Measurements from ENCODE around the gene CDK14.

Gene CDK14

DNA sequence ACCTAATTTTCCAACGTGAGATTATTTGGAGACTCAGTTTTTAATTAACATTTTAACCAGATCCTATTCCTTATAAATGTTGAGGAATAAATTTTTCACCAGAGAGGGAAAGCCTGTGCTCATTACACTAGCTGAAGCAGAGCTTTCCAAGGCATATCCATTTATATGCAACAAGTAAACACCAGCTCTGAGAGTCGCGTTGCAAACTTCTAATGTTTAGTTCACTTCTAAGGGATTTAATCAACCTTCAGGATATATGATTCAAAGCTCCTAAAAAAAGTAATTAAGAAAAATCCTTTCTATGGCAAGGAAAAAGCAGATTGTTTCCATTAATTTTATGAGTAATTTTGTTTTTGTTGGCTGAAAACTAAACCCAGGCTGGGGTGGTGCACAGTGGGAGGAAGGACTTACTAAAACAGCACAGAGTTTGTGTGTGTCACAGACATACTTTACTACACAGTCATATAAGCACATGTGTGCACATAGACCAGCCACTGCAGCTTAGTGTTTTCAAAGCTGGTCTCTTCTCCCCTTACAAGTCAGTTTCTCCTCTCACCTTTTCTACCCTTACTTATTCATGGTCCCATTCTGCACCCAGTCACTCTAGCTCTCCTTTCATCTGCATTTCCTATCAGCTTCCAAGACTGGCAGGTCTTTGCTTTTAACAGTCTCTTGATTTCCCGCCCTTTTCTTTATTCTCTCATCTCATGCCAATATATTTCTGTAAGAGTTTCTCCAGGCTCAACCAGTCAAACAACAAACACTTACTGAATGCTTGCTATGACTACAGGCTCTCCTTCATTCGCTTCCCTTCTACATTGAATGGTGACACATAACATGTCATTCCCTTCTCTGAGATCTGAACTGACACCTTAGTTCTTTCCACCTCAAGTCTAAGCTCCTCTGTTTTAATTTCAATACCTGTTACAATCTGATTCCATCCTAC lies 587.0 kb downstream of the CDK14 start:
- DNase-seq, result no peak

DNA sequence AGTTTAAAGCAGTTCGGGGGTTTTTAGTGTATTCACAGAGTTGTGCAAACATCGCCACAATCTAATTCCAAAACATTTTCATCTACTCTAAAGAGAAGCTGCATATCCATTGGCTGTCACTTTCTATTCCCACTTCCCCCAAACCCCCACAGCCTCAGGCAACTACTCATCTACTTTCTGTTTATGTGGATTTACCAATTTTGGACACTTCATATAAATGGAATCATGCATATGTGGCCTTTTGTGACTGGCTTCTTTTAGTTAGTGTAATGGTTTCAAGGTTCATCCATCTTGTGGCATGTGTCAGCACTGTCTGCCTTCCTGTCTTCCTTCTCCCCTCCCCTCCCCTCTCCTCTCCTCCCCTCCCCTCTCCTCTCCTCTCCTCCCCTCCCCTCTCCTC lies 589.6 kb downstream of the CDK14 start:
- no peak for DNase-seq

DNA sequence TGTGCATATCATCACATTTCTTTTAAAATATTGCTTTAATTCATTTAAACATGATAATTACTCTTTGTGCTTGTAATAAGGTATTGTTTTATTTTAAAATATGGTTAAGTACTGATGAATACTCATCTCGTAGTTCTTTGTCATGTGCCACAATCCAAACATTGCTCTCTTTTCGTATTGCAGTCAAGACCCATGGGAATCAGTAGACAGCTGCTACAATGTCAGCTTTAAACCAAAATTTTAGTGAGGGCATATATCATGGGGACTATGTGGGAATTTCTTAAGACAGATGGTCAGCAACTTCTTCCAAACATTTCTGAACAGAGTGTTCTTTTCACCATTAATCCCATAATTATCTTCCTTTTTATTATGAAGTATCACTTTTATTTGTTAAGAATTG lies 590.9 kb downstream of the CDK14 start:
- no peak for DNase-seq

DNA sequence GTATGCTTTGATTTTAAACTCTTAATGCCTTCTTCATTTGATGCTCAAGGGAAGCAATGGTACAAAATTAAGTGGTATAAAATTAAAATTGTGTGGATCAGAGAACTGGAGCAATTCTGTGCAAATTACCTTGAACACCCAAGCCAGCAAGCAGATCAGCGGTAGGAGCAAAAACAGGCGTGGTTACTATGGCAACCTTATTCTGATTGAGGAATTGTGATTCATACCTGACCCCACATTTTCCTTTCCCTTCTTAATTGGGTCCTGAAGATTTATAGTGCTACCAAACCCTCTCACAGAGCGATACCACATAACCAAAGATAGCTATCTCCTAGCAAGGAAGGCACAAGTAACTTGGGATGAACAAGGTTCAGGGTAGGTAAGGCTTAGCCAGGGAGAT lies 595.6 kb downstream of the CDK14 start:
- DNase-seq, result no peak

DNA sequence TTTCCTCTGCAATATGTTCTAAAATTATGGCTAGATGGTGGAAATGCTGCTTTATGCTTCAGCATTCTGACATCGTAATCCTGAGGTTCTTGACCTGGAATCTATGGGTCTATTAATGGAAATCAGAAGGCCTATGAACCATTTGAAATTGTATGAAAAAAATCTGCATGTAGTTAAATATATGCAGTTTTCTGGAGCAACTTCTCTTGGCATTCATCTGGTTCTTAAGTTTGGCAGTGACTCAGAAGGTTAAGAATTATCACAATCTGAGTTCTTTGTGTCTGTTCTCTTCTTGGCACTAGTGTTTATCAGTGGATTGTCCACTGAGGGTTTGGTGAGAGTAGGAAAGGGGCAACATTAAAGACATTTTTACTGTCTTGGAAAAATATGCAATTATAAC lies 597.0 kb downstream of the CDK14 start:
- no peak for DNase-seq

DNA sequence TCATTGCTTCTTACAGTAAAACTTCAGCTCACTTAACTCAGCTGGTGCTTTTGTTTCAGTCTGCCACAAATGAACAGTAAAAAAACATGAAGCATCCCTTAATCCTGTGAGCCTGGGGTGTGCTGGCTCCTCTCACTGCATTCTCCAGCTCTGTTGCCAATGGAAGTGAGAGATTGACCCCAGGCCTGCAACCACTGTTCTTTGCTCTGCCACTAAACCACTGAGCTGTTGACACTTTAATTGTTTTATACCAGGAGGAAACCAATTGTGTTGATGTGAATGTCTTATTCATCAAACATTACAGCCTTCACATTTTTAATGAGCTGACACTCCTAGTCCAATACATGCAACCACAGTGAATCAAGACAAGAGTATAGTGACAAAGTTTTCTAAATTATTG lies 598.7 kb downstream of the CDK14 start:
- DNase-seq, result no peak

DNA sequence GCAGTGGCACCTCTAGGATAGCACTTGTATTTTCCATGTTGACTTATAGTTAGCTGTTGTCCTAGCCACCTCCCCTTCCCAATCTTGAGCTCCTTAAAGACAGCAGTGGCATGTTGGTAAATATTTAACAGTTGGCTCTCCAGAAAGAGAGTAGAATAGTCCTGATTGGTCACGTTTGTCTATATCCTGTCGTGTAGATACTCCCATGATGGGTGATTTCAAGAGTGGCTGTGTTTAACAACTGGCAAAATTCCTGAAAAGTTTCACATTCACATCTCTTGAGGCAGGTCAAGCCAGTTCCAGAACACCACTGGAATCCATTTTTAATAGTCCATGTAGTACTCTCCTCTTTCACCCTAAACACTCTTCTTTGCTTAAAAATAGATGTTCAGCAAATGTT lies 599.9 kb downstream of the CDK14 start:
- no peak for DNase-seq

DNA sequence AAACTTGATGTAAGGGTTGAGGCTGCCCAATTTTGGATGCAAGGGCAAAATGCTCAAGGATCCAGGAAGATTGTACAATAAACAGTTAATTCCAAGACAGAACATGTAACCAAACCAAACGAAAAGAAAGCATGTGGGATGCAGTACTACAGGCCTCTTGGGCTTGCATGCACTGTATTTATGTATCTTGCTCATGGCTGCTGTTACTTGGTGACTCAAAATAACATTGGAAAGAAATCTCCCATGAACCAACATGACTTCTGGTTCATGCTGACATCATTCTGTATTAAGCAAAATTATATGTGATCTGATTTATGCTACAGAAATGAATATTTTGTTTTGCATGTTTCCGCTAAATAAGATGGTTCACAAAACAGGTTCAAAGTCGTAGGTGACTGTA lies 602.2 kb downstream of the CDK14 start:
- DNase-seq, result no peak

DNA sequence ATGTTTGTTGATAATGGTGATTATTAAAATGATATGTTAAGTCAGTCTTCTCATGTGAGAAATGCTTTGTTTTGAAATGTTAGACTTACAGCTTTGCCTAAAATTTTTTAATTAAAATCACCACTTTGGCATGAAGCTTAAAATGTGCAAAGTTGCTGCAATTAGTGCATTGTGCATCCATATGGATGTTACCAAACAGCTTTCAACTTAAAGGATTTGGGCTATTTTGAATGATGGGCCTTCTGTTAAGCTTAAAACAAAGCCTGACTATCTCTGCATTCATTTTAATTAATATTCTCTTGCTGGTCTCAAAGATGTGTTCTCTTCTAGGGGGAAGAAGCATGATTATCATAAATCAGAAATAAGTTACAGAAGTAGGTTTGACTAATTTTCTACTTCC lies 603.5 kb downstream of the CDK14 start:
- DNase-seq, result no peak

DNA sequence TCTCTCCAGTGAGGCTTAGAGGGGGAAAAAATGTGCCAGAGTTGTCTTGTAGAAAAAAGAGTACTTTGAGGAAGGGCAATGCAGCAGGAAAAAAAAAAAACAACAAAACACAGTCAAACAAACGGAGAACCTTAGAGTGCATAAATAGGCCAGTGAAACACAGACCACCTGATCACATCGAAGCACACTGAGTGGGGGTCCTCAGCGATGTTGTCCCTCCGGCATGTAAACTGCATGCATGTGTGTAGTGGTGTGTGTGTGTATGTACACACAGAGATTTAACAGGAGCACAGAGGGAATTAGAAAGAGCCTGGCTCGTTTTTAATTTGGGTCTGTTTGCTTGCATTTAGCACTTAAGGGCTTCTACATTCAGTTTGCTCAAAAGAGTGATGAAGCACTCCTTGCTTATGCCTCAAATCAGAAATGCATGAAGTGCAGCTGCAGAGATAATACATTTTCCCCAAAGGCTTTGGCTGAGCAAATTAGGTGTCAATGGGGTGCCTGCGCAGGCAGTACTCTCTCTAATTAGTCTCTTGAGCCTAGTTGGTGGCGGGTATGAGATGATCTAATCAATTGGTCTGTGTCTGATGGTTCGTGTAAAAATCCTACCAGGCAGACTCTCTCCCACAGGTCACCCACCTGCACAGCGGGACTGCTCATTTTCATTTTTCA lies 605.5 kb downstream of the CDK14 start:
- DNase-seq, result no peak

DNA sequence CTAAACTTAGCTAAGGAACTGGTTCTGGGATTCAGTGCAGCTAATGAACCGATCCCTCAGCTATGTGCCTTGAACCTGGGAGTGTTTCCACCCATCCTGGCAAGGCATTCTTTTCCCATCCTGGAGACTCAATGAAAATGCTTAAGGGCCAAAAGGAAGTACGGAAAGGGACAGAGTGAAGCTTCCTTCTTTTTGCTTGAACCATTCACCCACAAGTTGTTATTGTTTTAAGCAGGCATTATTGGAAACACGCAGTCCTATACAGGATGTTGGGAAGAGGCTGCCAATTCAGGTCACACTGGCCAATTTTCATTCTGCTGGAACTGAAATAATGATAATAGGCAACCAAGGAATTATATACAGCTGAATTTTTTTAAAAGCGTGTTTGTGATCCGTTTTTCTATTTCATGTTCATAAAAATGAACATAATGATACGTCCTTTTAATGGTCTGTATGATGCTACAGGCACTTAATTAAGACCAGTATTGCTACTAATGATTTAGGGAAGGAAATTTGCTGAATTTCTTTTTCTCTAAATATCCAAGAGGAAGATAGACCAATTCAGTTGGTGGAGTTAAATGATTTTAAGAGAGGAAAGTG lies 610.3 kb downstream of the CDK14 start:
- no peak for DNase-seq

DNA sequence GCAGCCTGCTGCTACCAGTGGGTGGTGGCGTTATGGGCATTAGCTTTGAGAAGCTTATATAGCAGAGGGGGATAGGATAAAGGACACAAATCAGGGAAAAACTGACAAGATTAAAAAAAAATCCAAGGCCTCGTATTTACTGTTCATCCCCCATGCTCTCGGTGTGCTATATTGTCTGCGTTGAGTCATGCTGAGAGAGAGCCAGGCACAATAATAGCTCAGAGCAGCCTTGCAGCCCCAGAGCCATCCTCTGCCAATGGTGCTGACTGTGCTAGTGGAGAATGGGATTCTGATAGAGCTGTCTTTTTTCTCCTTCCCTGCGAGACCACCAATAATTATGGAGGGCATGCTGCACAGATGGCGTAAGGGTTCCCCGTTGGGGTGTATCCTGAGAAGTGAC lies 616.5 kb downstream of the CDK14 start:
- DNase-seq, result no peak

DNA sequence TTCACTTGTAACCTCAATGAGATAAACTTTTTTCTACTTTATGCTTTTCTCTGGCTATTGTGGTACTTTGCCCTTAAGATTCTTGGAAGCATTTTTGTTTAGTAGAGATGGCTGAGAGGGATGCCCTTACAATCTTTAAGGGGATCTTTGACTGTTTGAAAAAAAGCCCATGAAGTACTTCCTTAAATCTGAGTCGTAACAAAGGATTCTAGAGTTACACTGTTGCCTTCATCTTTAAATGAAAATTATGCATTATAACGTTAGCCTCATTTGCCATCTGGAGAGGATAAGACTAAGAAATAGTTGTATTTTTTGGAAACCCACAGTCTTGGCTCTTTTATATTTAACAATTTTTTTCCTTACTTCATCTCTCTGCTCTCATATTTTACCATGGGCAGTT lies 630.3 kb downstream of the CDK14 start:
- DNase-seq, result no peak

DNA sequence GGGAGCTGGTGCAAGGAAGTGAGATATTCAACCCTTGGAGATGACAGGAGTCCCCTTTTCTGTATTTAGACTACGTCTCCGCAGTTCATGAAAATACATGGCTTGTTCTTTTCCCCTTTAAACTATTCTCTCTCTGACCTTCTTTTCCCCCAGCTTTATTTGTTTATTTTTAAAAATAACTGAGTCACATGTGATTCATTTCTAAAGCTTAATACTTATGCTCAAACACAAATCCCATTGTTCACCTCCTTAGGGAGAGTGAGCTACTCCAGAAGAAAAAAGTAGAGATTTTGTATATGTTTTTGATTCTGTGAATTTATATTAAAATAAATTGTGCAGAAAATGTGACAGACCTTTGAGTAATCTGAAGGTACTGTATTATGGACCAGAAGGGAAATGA lies 632.2 kb downstream of the CDK14 start:
- DNase-seq, result no peak

DNA sequence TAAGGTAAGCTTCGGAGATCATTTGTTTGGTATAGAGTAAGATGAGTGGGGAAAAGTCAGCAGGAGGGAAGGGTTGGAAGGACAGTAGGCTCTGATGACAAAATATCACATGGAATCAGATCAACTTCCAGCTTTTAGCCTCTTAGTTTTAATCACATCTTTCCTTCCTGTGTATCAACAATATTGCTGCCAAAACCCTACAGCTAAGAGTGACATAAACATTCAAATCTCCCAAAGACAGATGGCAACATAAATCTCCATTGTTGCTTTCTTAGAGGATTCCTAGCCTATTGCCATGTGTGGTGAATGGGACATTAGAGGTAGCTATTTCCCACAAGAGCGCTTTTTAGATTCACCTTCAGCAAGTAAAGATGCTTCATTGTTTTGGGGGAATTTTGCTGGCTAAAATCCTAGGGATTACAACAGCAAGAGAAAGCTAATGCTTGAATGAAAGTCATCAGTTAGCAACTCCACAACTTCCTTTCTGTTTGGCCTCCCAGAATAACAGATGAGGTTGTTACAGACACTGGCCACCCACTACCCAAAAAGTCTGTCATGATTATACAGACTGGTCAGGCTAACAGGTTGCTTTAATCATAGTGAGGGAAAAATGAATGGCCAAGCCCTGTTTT lies 632.9 kb downstream of the CDK14 start:
- DNase-seq, result no peak

DNA sequence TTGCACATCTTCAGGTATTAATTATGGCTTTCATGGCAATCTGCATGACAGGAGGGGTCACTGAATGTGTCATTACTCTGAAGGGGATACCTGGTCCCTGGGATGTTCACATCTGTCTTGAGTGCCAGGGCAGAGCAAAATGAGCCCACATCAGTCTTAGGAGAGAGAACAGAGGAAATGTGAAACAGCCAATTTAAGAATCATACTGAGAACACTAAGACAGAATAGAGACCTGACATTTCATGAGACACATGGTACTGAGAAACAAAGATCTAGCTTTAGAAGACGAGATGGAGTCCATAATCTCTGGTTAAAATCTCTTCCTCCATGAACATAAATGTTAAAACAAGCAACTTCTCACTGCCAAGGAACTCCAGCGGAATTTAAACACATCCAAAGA lies 634.0 kb downstream of the CDK14 start:
- DNase-seq, result no peak

DNA sequence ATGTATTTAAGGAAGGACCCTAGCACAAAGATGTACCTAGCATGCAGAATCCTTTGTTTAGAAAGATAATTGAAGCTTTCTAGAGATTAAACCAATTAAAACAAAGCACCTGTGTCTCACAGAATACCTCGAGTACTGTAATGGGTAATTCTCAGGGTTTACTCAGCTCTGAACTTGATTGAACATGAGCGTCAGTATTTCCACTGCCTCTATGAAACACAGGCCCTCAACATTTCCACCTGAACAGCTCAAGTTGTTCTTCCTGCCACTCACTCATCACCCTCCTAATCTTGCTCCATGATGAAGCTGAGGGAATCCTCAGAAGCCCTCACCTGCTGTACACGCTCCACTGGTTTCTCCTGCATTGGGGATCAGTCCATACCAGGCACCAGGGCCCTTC lies 634.4 kb downstream of the CDK14 start:
- no peak for DNase-seq

DNA sequence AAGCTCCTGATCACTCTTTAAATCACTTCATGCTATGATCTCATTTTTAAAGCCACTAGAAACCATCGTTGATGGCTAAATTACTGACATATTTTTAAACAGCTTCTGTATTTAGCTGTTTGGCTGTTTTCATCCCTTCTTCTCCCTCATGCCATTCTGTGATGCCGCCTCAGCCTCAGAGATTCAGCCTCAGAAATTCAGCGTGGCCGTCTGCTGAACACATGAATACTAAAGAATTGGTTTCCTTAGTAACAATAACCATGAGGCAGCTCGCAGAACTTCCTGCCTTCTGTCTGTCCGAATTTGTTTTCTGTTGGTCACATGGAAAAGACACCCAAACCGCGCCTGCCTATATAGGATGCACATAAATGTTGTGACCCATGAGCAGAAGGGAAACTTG lies 637.1 kb downstream of the CDK14 start:
- no peak for DNase-seq

DNA sequence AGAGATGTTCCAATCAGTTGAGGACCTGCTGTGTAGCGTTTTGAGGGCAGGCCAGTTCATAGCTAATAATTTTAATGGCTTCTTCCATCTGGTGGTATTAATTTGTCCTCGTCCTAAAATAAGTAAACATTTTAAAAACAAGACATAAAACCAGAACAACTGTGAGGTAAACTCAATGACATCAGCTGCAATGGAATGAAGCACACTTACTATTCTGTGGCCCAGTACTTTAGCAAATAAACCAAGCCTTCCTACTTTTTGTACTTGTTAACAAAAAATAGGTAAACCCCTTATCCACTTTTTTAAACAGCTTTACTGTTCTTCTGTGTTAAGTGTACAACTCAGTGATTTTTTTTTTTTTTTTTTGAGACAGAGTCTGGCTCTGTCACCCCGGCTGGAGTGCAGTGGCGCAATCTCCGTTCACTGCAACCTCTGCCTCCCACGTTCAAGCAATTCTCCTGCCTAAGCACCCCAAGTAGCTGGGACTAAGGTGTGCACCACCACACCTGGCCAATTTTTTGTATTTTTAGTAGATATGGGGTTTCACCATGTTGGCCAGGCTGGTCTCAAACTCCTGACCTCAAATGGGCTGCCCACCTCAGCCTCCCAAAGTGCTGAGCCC lies 639.2 kb downstream of the CDK14 start:
- DNase-seq, result no peak

DNA sequence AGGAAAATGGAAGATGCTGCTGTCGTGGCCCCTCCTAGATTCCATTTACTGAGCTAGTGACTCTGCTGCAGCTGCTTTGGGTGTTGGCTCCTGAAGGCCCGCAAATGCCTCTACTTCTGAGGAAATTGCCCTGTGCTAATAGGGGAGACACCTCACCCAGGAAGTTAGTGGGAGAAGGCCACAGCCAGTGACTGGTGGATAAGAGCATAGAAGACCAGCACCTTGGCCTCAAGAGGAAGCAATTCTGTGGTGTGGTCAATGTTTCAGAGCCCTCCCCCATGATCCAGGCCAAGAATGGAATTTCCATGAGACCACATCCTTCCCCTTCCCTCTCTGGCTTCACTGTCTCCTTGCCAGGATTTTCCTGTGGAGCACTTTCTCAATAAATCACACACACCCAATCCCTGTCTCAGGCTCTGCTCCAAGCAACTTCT lies 643.1 kb downstream of the CDK14 start:
- no peak for DNase-seq

DNA sequence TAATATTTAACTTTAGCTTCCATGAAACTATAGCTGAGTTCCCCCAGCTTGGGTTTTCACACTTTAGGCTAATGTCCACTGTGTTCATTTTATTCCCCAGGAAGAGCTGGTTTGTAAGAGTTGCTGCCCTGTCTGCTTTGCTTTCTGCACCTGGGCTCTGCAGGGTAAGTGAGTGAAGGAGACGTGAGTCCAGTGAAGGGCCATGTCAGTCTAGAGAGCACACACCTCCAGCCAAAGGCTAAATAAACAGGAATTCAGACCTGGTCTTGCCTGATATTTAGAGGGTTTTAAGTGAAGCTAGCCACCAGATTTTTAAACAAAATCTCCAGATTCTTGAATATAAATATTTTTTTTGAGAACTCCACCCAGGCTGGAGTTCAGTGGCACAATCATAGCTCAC lies 643.7 kb downstream of the CDK14 start:
- no peak for DNase-seq

DNA sequence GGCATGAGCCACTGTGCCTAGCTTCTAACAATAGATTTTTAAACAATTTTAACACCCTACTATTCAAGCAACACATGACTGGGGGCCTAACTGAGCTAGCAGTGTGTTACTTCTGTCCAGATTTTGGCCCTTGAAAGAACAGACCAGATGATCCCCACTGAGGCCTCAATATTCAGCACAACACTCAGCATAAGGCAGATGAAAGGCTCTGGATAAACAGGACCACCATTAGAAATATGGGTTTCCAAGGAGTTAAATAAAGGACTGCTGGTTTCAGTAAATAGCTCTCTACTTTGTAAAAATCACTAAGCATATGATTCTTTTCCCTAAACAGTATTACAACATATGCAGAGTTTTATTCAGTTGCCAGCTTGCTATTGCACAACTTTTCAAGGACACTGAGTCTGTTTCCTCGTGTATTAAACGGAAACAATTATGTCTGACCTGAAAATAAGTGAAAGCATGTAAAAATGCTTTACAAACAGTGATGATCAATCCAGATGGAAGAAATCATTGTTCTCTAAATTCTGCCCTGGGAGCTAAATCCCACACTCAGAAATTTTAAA lies 644.3 kb downstream of the CDK14 start:
- no peak for DNase-seq

All from NCI-H2081 treated with DMSO at 0.1 percent for 48 hours (cell line).